T-helper 1 cell treated with Interleukin-12 subunit alpha and Interleukin-12 subunit beta and Interleukin-4 antibody, amounts not matched to agents 30 ng/mL and 1 ng/mL, for 36 hours (primary cell): Measurements from ENCODE around the gene GGTA1. TPM values are rescaled to one million over a fixed set of nuclear protein-coding genes. Genes with fewer than 3 reads are reported as not detected.

Experiments
- intact Hi-C: fragments of 100-400 bp; cut with micrococcal nuclease; formaldehyde crosslinking; loops from one replicate; pipeline ENCODE4 v1.15.1; 2024
- total RNA-seq: library from RNA; stranded (reverse); gene quantifications from 2 replicates; pipeline ENCODE4 v1.2.3, GENCODE V29; 2022

GGTA1 gene
- total RNA-seq, 1 donor from 2014 or later = not detected

DNA sequence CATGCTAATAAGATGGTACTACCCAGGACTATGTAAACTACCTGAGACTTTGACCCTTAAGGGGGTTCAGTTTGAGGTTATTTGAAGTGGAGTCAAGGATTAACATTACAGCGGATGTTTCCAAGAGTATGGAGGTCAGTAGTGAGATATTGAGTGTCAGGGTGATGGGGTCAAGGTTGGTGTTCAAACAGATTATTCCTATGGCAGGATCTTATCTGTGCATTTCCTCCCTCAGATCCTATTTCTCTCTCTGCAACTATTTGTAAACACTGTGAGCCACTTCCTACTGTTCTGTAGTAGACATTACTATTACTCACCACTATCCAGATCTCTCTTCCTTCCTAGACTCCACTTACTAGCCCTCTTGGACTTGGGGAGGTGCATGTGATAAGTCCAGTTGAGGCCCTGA, 75.6 kb downstream of the GGTA1 start:
- intact Hi-C loops = no loop called here

DNA sequence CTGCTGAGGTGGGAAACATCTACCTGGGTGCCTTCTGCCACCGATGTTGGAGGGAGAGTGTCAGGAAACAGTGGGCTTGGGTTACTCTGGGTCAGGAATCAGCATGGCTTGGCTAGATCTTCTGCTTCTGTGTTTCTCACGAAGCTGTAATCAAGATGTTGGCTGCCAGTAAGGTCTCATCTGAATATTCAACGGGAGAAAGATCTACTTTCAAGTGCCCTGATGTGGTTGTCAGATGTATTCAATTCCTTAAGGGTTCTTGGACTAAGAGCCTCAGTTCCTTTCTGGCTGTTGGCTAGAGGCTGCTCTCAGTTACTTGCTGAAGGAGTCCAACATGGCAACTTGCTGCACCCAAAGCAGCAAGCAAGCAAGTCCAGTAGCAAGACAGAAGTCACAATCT, 87.7 kb downstream of the GGTA1 start:
- intact Hi-C loops = no loop called here

DNA sequence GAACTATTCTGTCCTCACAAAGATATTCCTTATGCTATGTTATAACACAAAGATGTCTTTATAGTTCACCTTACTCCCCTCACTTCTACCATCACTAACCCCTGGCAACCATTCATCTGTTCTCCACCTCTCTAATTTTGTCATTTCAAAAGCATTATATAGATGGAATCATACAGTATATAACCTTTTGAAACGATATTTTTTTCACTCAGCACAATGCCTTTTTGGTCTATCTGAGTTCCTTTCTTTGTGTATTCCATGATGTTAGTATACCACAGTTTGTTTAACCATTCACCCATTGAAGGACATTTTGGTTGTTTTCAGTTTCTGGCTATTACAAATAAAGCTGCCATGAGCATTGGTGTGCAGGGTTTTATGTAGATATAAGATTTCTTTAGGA, 93.7 kb downstream of the GGTA1 start:
- intact Hi-C loops = no loop called here

Other genes starting within 250 kb of the GGTA1 start
- 2.9 and 4.5 TPM in 2 replicates for gene GSN, start 231.7 kb downstream of the GGTA1 start, total RNA-seq
- 108 and 109 TPM in 2 replicates for gene STOM, start 129.6 kb downstream of the GGTA1 start, total RNA-seq
- 0.15 and 0.32 TPM in 2 replicates for gene DAB2IP, start 151.8 kb upstream of the GGTA1 start, total RNA-seq